Thyroid gland (tissue), 4 donors: ENCODE data around the gene SMURF2. TPM values are rescaled to one million over a fixed set of nuclear protein-coding genes. Genes with fewer than 3 reads are reported as not detected.

Experiments used
- DNase-seq, 2 donors: peaks; one replicate each; pipeline ENCODE4 v3.0.0-alpha.2; 2019
- H3K27ac ChIP-seq, 3 donors: fragments of 200-600 bp; sonication (generic); 1 replicate in 2 of 3; 2 replicates in 1 of 3; pipeline ENCODE4 v1.5.1; 2016 to 2019; ENCODE audit warnings: mild to moderate bottlenecking in 1 of 3, moderate library complexity in 1 of 3
- H3K27me3 ChIP-seq: fragments of 200-600 bp; sonication (generic); one replicate; pipeline ENCODE4 v1.5.1; 2019
- H3K36me3 ChIP-seq, 2 donors: fragments of 200-600 bp; sonication (generic); one replicate each; pipeline ENCODE4 v1.5.1; 2016 to 2019
- H3K4me1 ChIP-seq, 2 donors: fragments of 200-600 bp; sonication (generic); one replicate each; pipeline ENCODE4 v1.5.1; 2017 to 2019
- H3K4me3 ChIP-seq, 3 donors: fragments of 200-600 bp; sonication (generic); replicated peaks in 1 of 3; 1 replicate in 2 of 3; 2 replicates in 1 of 3; pipeline ENCODE4 v1.5.1; 2016; ENCODE audit warnings: mild to moderate bottlenecking in 1 of 3
- H3K9me3 ChIP-seq: fragments of 200-600 bp; sonication (generic); one replicate; pipeline ENCODE4 v1.5.1; 2017
- CTCF ChIP-seq, 6 experiments: fragments of 200-600 bp in 3 of 6; fragments of 450-650 bp in 3 of 6; sonication (generic) in 3 of 6; IDR thresholded peaks; one replicate each; pipeline ENCODE4 v1.5.1; 2016 to 2019; ENCODE audit warnings: antibody characterized with exemption in 6 of 6, mild to moderate bottlenecking in 2 of 6, inconsistent platforms in 1 of 6, moderate library complexity in 1 of 6
- POLR2A ChIP-seq, 2 donors: fragments of 450-650 bp; IDR thresholded peaks; one replicate each; pipeline ENCODE4 v1.6.1; 2017; ENCODE audit warnings: antibody characterized with exemption in 2 of 2, mild to moderate bottlenecking in 2 of 2, moderate library complexity in 1 of 2
- WGBS, 2 donors: methylation state at CpG; one replicate each; pipeline ENCODE4 v1.1.5; 2017; 5-methylcytosine and 5-hydroxymethylcytosine counted together
- intact Hi-C: fragments of 100-400 bp; cut with DNase I; formaldehyde crosslinking; loops from one replicate; pipeline ENCODE4 v1.15.1; 2023
- total RNA-seq, 4 donors: library from RNA; depleted of rRNA; stranded (reverse); fragments of >200 nt; gene quantifications; one replicate each; pipeline ENCODE4 v1.2.3, GENCODE V29; 2016

The SMURF2 gene
- total RNA-seq, 4 donors from 2014 or later = 26.3 to 39.0 (median 29.6) TPM

- intact Hi-C loops = no loop called here
- WGBS, 2 donors = 0% methylated on average over 13 of the region's 13 CpGs
- H3K27ac ChIP-seq = peak overlapping the region; percentile 99 to 100 (median 100)
- H3K27me3 ChIP-seq = no peaks in the 10 kb centered on the region
- peak; percentile 23 to 28 for DNase-seq
- TF ChIP-seq CTCF (IDR thresholded peaks at IDR 0.05) = peak in 3 of 6 experiments; percentile 30 to 47 (median 31)
- no peak for TF ChIP-seq POLR2A (IDR thresholded peaks at IDR 0.05)
- H3K4me1 ChIP-seq = peaks cover 17 to 38% of the 10 kb centered on the region in 2 donors
- H3K4me3 ChIP-seq = peak overlapping the region; percentile 61 to 94 (median 71)
- H3K36me3 ChIP-seq = peaks cover 48 to 50% of the 10 kb centered on the region in 2 donors
- H3K9me3 ChIP-seq = no peaks in the 10 kb centered on the region
Measured at GRCh38 chr17:64507413-64507782, 154.7 kb downstream of the SMURF2 start.

GRCh38 chr17:64506576-64507412 is 155.3 kb downstream of the SMURF2 start, which contains the start of gene CEP95:
Gene CEP95 (plus strand): TSS chr17:64506977. CDS start chr17:64507098, 121 bp downstream.
- Histone ChIP-seq H3K4me1 (peaks cover 17 to 44% of the 10 kb centered on the region in 2 donors), H3K4me3 (peak within 1 kb of the TSS; percentile 94 to 99 (median 97)), H3K27ac (peak within 1 kb of the TSS; percentile 99 to 100 (median 100)), H3K36me3 (peaks cover 50 to 51% of the 10 kb centered on the region in 2 donors), H3K9me3 (no peaks in the 10 kb centered on the region), H3K27me3 (no peaks in the 10 kb centered on the region)
- peak; percentile 94 to 96 for DNase-seq
- intact Hi-C loops = no loop called here
- TF ChIP-seq POLR2A (IDR thresholded peaks at IDR 0.05) (peak in 1 of 2 donors; percentile 84), CTCF (IDR thresholded peaks at IDR 0.05) (no peak)
- WGBS, 2 donors = 0 to 1% methylated on average over 44 to 50 of the region's 77 CpGs

- peaks cover 17 to 49% of the 10 kb centered on the region in 2 donors for H3K4me1 ChIP-seq
- peak; percentile 99 for DNase-seq
- 1 to 2% methylated on average over 29 to 31 of the region's 31 CpGs for WGBS, 2 donors
- peak within 1 kb of the TSS; percentile 94 to 99 (median 97) for H3K4me3 ChIP-seq
- peak within 1 kb of the TSS; percentile 99 to 100 (median 100) for H3K27ac ChIP-seq
- TF ChIP-seq CTCF (IDR thresholded peaks at IDR 0.05) = no peak
- TF ChIP-seq POLR2A (IDR thresholded peaks at IDR 0.05) = peak; percentile 95 to 96
- no peaks in the 10 kb centered on the region for H3K27me3 ChIP-seq
- no peaks in the 10 kb centered on the region for H3K9me3 ChIP-seq
- intact Hi-C loops = no loop called here
- peaks cover 50 to 51% of the 10 kb centered on the region in 2 donors for H3K36me3 ChIP-seq
Measured at GRCh38 chr17:64506201-64506575, 155.9 kb downstream of the SMURF2 start, which contains the start of gene DDX5. Gene DDX5 (minus strand): TSS chr17:64506289. CDS start chr17:64506119, 170 bp downstream.

GRCh38 chr17:64505340-64506200 is 156.5 kb downstream of the SMURF2 start:
- Histone ChIP-seq H3K4me3 (peak overlapping the region; percentile 94 to 99 (median 97)), H3K36me3 (peaks cover 50 to 51% of the 10 kb centered on the region in 2 donors), H3K27me3 (no peaks in the 10 kb centered on the region), H3K27ac (peak overlapping the region; percentile 99 to 100 (median 100)), H3K4me1 (peaks cover 17 to 55% of the 10 kb centered on the region in 2 donors), H3K9me3 (no peaks in the 10 kb centered on the region)
- intact Hi-C loops = no loop called here
- TF ChIP-seq CTCF (IDR thresholded peaks at IDR 0.05) (no peak), POLR2A (IDR thresholded peaks at IDR 0.05) (peak in 1 of 2 donors; percentile 81)
- 0 to 1% methylated on average over 41 to 68 of the region's 76 CpGs for WGBS, 2 donors
- peak; percentile 89 to 93 for DNase-seq
